ENCODE measurements around the gene SLCO4A1. TPM values are rescaled to one million over a fixed set of nuclear protein-coding genes. Genes with fewer than 3 reads are reported as not detected.

The SLCO4A1 gene
- total and polyA plus RNA-seq, 4 donors: 4.7 to 152 (median 42.5) TPM

DNA sequence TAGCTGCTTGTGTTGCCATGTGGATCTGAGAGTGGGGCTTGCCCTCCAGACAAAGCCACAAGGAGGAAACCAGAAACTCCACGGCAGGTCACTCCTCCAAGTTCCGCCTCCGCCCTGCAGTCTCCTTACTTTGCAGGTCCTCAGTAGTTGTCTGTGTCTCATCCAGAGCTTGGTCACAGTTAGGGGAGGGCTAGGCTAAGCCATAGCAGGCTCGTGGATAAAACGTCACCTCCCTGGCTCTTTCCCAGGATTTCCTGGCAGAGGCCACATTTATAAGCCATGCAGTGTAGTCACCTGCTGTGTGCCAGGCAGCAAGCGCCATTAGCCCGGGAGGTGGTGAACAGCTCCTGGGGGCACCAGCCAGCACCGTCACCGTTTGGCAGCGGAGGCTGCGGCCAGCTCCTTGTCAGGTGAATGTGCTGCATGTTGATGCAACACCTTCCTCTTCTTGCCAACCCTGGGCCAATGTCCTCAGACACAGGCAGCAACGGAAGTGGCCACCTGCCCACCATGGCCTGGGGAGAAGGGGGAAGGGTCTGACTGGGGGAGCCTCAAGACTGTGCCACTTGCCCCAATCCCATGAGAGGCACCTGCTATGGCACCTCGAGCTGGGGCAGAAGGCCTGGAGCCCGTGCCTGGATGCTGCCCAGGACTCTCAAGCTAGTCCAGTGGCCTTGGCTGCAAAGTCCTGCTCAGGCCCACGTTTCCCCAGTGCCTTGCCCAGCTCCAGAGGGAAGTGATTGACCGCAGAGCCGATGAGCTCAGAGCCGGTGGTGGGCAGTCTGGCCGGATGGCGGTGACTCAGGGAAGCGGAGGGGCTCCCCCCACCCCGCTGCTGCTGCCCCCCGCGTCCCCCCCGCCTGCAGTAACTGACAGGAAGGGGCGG is 39.0 kb upstream of the SLCO4A1 start:
- Histone ChIP-seq H3K4me3 (no peak overlapping the region), H3K27me3 (ENCODE audit: control insufficient read depth in 3 of 3, insufficient read depth in 3 of 3, low read length in 2 of 3) (peaks cover 0 to 14% (median 8%) of the 10 kb centered on the region in 3 donors), H3K36me3 (ENCODE audit: control insufficient read depth in 4 of 4, insufficient read depth in 4 of 4, low read length in 4 of 4) (no peaks in the 10 kb centered on the region), H3K27ac (ENCODE audit: low read depth in 1 of 2, low read length in 1 of 2) (peak overlapping the region in 1 of 2 donors; percentile 82), H3K9me3 (ENCODE audit: control insufficient read depth in 4 of 4, insufficient read depth in 3 of 4, low read length in 3 of 4) (no peaks in the 10 kb centered on the region), H3K4me1 (ENCODE audit: control insufficient read depth in 5 of 5, insufficient read depth in 5 of 5, low read length in 5 of 5) (peaks cover 0 to 11% (median 0%) of the 10 kb centered on the region in 5 donors), H3K9ac (ENCODE audit: insufficient read depth in 1 of 2, low read length in 2 of 2) (no peak overlapping the region)
- peak; percentile 60 for ATAC-seq (ENCODE audit: insufficient read depth, low FRiP score)
- TF ChIP-seq, protein P1, sequence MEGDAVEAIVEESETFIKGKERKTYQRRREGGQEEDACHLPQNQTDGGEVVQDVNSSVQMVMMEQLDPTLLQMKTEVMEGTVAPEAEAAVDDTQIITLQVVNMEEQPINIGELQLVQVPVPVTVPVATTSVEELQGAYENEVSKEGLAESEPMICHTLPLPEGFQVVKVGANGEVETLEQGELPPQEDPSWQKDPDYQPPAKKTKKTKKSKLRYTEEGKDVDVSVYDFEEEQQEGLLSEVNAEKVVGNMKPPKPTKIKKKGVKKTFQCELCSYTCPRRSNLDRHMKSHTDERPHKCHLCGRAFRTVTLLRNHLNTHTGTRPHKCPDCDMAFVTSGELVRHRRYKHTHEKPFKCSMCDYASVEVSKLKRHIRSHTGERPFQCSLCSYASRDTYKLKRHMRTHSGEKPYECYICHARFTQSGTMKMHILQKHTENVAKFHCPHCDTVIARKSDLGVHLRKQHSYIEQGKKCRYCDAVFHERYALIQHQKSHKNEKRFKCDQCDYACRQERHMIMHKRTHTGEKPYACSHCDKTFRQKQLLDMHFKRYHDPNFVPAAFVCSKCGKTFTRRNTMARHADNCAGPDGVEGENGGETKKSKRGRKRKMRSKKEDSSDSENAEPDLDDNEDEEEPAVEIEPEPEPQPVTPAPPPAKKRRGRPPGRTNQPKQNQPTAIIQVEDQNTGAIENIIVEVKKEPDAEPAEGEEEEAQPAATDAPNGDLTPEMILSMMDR (IDR thresholded peaks at IDR 0.05; ENCODE audit: control extremely low read depth, extremely low read depth): no peak
- DNase-seq: peak in 1 of 3 donors; percentile 43
- 14 to 27% methylated on average over 26 of the region's 26 CpGs for WGBS, 2 donors

DNA sequence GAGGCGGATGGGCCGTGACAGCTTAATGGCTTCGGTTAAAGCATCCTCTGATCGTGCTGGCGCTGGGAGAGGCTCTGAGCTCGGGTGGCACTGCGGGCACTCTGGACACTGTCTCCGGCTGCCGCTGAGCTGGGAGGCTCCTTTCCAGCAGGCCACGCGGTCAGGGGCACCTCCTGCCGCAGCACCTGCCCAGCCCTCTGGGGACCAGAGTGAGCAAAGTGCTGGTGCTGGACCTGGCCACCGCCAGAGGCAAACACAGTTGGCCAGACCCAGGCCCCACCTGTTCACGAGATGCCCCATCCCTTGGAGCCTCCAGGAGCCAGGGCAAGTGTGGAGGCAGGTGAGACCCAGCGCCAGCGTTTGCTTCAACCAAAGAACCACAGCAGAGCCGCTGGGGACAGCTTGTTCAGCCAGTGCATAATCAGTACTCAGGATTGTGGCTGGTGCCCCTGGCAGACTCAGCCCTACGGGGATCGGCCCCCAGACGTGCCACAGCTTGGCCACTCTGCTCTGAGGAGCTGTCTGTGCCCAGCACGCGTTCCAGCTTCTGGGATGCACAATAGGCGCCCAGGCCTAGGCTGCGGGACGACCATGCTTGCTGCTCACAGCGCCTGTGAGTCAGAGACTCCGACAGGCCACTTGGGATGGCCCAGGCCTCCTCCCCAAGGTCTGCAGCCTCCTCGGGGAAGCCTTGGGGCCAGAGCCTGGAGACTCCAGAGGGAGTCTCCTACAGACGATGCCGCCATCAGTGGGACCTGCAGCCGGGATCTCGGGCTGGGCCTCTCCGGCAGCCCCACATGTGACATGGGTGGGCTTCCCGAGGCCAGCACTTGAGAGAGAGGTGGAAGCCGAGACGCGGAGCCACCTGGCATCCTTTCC is 38.2 kb upstream of the SLCO4A1 start:
- Histone ChIP-seq H3K36me3 (ENCODE audit: control insufficient read depth in 4 of 4, insufficient read depth in 4 of 4, low read length in 4 of 4) (no peaks in the 10 kb centered on the region), H3K9ac (ENCODE audit: insufficient read depth in 1 of 2, low read length in 2 of 2) (no peak overlapping the region), H3K4me3 (no peak overlapping the region), H3K4me1 (ENCODE audit: control insufficient read depth in 5 of 5, insufficient read depth in 5 of 5, low read length in 5 of 5) (peaks cover 0 to 8% (median 0%) of the 10 kb centered on the region in 5 donors), H3K27me3 (ENCODE audit: control insufficient read depth in 3 of 3, insufficient read depth in 3 of 3, low read length in 2 of 3) (peaks cover 0 to 13% (median 8%) of the 10 kb centered on the region in 3 donors), H3K9me3 (ENCODE audit: control insufficient read depth in 4 of 4, insufficient read depth in 3 of 4, low read length in 3 of 4) (no peaks in the 10 kb centered on the region), H3K27ac (ENCODE audit: low read depth in 1 of 2, low read length in 1 of 2) (peak overlapping the region in 1 of 2 donors; percentile 71)
- DNase-seq (no peak), ATAC-seq (ENCODE audit: insufficient read depth, low FRiP score) (no peak)
- TF ChIP-seq, protein P1 (IDR thresholded peaks at IDR 0.05; ENCODE audit: control extremely low read depth, extremely low read depth): no peak
- WGBS, 2 donors: 51 to 69% methylated on average over 37 of the region's 37 CpGs

DNA sequence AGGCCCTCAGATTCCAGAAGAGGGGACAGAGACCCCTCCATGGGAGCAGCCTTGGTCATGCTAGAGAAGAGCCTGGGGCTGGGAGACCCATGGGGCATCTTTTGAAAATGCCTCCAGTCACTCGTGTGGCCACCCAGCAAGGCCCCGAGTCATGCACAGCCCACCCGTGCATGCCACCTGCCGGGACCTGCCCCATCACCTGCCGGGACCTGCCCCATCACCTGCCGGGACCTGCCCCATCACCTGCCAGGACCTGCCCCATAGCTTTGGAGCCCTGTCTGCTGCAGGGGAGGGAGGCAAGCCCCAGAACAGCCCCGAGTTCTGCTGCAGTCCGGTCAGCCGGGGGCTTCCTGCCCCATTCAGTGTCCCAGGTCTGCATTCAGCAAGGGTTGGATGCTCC is 37.5 kb upstream of the SLCO4A1 start:
- no peaks in the 10 kb centered on the region for H3K36me3 ChIP-seq (ENCODE audit: control insufficient read depth in 4 of 4, insufficient read depth in 4 of 4, low read length in 4 of 4)
- peaks cover 0 to 8% (median 0%) of the 10 kb centered on the region in 5 donors for H3K4me1 ChIP-seq (ENCODE audit: control insufficient read depth in 5 of 5, insufficient read depth in 5 of 5, low read length in 5 of 5)
- no peaks in the 10 kb centered on the region for H3K9me3 ChIP-seq (ENCODE audit: control insufficient read depth in 4 of 4, insufficient read depth in 3 of 4, low read length in 3 of 4)
- WGBS, 2 donors: 77 to 80% methylated on average over 9 of the region's 9 CpGs
- no peak overlapping the region for H3K4me3 ChIP-seq
- H3K9ac ChIP-seq (ENCODE audit: insufficient read depth in 1 of 2, low read length in 2 of 2): no peak overlapping the region
- no peak overlapping the region for H3K27ac ChIP-seq (ENCODE audit: low read depth in 1 of 2, low read length in 1 of 2)
- DNase-seq (no peak), ATAC-seq (ENCODE audit: insufficient read depth, low FRiP score) (no peak)
- peaks cover 0 to 13% (median 8%) of the 10 kb centered on the region in 3 donors for H3K27me3 ChIP-seq (ENCODE audit: control insufficient read depth in 3 of 3, insufficient read depth in 3 of 3, low read length in 2 of 3)
- TF ChIP-seq, protein P1 (IDR thresholded peaks at IDR 0.05; ENCODE audit: control extremely low read depth, extremely low read depth): no peak
